Immature natural killer cell (primary cell): Measurements from ENCODE around the gene MGAT4D. TPM values are rescaled to one million over a fixed set of nuclear protein-coding genes. Genes with fewer than 3 reads are reported as not detected.
"Not testable (repeated sequence)": the region's sequence is repeated elsewhere in the genome, so short reads cannot be mapped to it uniquely, and the experiment has no call there.

Experiments
- DNase-seq, 3 donors: peaks; one replicate each; pipeline ENCODE4 v3.0.0; 2022; ENCODE audit warnings: mixed read lengths in 1 of 3
- H3K27ac Mint-ChIP-seq, 6 donors: one replicate each; pipeline ENCODE4 v1.8.0; 2020; ENCODE audit warnings: mixed read lengths in 6 of 6, mild to moderate bottlenecking in 5 of 6, inconsistent platforms in 4 of 6, moderate library complexity in 3 of 6
- H3K27me3 Mint-ChIP-seq, 3 donors: one replicate each; pipeline ENCODE4 v1.8.0; 2020 to 2021; ENCODE audit warnings: low read depth in 3 of 3, mild to moderate bottlenecking in 3 of 3, mixed read lengths in 3 of 3, moderate library complexity in 3 of 3, inconsistent platforms in 1 of 3
- H3K36me3 Mint-ChIP-seq, 3 donors: one replicate each; pipeline ENCODE4 v1.8.0; 2020; ENCODE audit warnings: mixed read lengths in 3 of 3, inconsistent platforms in 2 of 3, mild to moderate bottlenecking in 2 of 3
- H3K4me1 Mint-ChIP-seq, 2 donors: one replicate each; pipeline ENCODE4 v1.8.0; 2020; ENCODE audit warnings: inconsistent platforms in 2 of 2, mild to moderate bottlenecking in 2 of 2, mixed read lengths in 2 of 2, moderate library complexity in 1 of 2
- H3K4me3 Mint-ChIP-seq, 5 donors: one replicate each; pipeline ENCODE4 v1.8.0; 2020; ENCODE audit warnings: mild to moderate bottlenecking in 5 of 5, mixed read lengths in 5 of 5, inconsistent platforms in 3 of 5, moderate library complexity in 3 of 5
- H3K9me3 Mint-ChIP-seq, 6 donors: one replicate each; pipeline ENCODE4 v1.8.0; 2020; ENCODE audit warnings: mild to moderate bottlenecking in 6 of 6, mixed read lengths in 6 of 6, inconsistent platforms in 4 of 6, moderate library complexity in 3 of 6
- polyA plus RNA-seq, 3 donors: library from polyadenylated mRNA; unstranded; fragments of 300-500 nt; fragmentation: Illumina TruSeq; gene quantifications; one replicate each; pipeline ENCODE4 v1.2.3, GENCODE V29; 2021

The MGAT4D gene
- polyA plus RNA-seq, 3 donors from 2014 or later, result not detected

DNA sequence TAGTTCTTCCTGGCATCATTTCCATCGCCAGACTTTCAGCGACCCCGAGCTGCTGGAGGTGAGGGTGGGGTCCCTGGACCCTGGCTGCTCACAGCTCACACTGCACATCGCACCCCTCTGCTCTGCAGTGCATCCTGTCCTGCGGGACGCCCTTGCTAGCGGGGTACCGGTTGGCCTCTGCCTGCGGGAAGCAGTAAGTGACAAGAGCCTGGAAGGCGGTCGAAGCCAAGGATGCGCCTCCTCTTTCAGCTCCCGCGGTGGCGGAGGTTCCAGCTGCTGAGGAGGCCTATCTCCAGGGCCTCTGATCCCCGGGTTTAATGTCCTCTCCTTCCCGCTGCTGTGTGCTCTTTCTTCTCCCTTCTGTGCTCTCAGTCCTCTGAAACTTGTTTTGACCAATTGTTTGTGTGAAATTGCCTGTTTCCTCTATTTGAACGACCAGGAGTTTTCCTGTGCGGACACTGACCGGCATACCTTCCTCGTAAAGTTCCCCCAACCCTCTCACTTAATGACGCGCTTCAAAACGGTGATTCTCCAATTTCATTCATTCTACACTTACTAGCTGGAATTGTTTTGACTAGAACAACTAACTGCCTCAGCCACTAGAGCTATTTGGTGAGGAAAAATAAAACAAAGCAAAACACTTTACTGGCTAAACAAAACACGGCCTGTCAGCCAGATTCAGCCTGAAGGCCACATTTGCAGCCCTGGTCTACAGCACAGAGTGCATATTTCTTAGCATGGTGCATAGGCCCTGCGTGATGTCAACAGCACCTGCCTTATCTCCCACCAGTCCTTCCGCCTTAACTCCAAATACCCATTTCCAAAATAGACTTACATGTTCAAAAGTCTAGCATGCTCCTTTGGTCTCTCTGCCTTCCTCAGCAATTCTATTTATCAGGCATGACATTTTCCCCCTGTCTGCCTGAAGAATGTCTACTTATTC lies 28.0 kb downstream of the MGAT4D start:
- no peak overlapping the region for H3K27ac Mint-ChIP-seq
- no peaks in the 10 kb centered on the region for H3K4me1 Mint-ChIP-seq
- H3K9me3 Mint-ChIP-seq, result peaks cover 0 to 5% (median 0%) of the 10 kb centered on the region in 6 donors

DNA sequence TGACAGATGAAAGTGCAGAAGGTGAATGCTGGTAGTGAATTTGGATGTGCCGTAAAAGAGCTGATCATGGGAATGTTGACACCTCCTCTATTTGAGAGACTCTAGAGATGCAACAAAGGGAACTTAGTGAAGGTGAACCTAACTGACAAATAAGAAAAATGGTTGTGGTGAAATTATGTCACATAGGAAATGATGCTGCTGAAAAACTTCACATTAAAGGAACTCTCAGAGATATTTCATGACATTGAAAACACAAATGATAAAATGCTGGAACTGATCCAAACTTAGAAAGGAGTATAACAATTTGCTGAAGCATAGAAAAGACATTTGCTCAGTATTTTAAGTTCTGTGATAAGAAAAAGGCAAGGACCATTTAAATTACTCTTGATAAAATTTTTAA lies 31.9 kb downstream of the MGAT4D start:
- Mint-ChIP-seq H3K9me3 (peaks cover 0 to 5% (median 0%) of the 10 kb centered on the region in 6 donors), H3K4me3 (no peak overlapping the region), H3K4me1 (no peaks in the 10 kb centered on the region), H3K27ac (no peak overlapping the region), H3K36me3 (no peaks in the 10 kb centered on the region), H3K27me3 (peaks cover 4 to 9% (median 4%) of the 10 kb centered on the region in 3 donors)
- DNase-seq, result no peak

More for the DNA sequence above, 28.0 kb downstream of the MGAT4D start:
- no peak for DNase-seq
- Mint-ChIP-seq H3K4me3 (no peak overlapping the region), H3K36me3 (no peaks in the 10 kb centered on the region), H3K27me3 (peaks cover 7 to 12% (median 8%) of the 10 kb centered on the region in 3 donors)

DNA sequence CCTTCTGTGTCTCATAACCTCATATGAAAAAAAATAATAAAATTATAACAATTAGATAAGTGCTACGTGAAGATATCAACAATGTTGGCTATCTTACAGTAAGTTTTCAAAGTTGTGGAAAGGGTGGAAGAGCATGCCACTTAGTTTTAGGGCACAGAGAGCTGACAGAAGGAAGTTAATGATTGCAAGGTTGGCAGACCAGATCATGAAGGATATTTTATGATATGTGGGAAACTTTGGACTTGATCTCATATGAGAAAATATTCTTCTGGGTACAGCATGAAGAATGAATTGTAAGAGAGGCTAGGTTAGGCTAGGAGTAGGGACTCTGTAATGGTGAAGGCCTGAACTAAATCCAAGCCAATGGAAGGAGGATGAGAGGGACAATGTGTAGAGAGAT lies 34.5 kb downstream of the MGAT4D start:
- H3K4me3 Mint-ChIP-seq, result no peak overlapping the region
- no peak overlapping the region for H3K27ac Mint-ChIP-seq
- no peaks in the 10 kb centered on the region for H3K36me3 Mint-ChIP-seq
- no peaks in the 10 kb centered on the region for H3K9me3 Mint-ChIP-seq
- DNase-seq, result no peak
- no peaks in the 10 kb centered on the region for H3K4me1 Mint-ChIP-seq
- H3K27me3 Mint-ChIP-seq, result peaks cover 4 to 7% (median 5%) of the 10 kb centered on the region in 3 donors

DNA sequence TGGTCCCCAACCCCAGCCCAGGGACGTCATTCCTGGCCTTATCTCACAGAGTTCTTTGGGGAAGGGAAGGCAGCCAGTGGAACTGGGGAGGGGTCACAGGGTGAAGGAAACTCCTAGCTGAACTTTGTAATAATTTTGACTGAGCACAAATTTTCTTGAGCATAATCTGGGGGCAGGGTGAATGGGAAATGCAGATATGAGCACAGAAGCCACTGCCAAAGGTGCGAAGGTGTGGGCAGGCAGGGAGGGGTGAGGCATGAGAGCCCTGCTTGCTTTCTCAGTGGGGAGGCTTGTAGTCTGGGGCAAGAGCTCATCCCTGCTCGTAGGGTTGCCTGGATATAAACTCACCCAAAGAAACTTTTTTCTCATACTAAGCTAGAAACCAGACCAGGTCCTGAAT lies 34.9 kb downstream of the MGAT4D start:
- Mint-ChIP-seq H3K36me3 (no peaks in the 10 kb centered on the region), H3K9me3 (no peaks in the 10 kb centered on the region), H3K27ac (no peak overlapping the region), H3K4me3 (no peak overlapping the region), H3K27me3 (peaks cover 4 to 7% (median 5%) of the 10 kb centered on the region in 3 donors), H3K4me1 (no peaks in the 10 kb centered on the region)
- no peak for DNase-seq

DNA sequence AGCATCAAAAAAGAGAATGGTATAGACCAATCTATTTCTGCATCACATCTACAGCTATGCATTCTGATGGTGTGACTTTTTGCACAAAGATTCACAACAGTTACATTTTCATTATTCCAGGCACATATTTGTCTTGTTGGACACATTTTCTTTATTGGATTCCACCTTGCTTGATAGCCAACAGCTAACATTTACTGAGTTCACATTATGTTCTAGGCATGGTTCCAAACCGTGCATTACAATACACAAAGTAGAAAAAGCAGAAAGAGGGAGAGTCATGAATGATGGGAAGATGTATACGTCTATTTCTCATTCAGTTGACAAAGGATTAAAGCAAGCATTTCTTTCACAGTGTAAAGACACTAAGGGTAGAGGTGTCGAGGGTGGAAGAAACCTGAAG lies 47.7 kb downstream of the MGAT4D start:
- peaks cover 0 to 11% (median 3%) of the 10 kb centered on the region in 3 donors for H3K27me3 Mint-ChIP-seq
- H3K27ac Mint-ChIP-seq, result no peak overlapping the region
- H3K36me3 Mint-ChIP-seq, result peaks cover 0 to 5% (median 0%) of the 10 kb centered on the region in 3 donors
- peaks cover 0 to 2% (median 0%) of the 10 kb centered on the region in 6 donors for H3K9me3 Mint-ChIP-seq
- no peak for DNase-seq
- H3K4me1 Mint-ChIP-seq, result no peaks in the 10 kb centered on the region
- no peak overlapping the region for H3K4me3 Mint-ChIP-seq

DNA sequence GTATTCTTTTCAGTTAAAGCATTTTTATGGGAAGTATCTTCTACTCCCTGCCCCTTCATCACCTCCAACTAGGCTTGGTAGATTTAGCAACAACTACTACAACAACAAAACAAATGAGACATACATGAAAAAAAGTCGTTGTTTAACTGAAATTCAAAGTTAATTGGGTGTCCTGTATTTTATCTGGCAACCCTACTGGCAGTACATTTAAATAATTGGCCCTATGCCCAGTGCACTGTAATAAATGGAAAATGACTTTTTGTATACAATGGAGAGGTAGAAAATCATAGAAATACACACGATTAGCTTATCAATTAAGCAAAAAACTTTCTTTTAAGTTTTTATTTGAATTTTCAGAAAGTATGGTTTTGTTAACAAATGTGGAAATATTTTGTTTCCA lies 49.3 kb downstream of the MGAT4D start:
- peaks cover 0 to 2% (median 0%) of the 10 kb centered on the region in 6 donors for H3K9me3 Mint-ChIP-seq
- DNase-seq, result no peak
- peaks cover 0 to 6% (median 4%) of the 10 kb centered on the region in 3 donors for H3K27me3 Mint-ChIP-seq
- H3K4me3 Mint-ChIP-seq, result no peak overlapping the region
- H3K4me1 Mint-ChIP-seq, result no peaks in the 10 kb centered on the region
- no peak overlapping the region for H3K27ac Mint-ChIP-seq
- H3K36me3 Mint-ChIP-seq, result peaks cover 0 to 5% (median 0%) of the 10 kb centered on the region in 3 donors

DNA sequence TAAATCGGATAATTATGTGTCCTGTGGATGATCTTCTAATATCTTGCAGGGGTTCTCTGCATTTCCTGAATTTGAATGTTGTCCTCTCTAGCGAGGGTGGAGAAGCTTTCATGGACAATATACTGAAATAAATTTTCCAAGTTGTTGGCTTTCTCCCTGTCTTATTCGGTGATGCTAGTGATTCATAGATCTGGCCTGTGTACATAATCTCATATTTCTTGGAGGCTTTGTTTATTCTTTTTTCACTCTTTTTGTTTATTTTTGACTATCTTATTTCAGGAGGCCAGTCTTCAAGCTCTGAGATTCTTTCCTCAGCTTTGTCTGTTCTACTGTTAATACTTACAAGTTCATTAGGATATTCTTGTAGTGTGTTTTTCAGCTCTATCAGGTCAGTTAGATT lies 49.9 kb downstream of the MGAT4D start:
- DNase-seq, result no peak
- peaks cover 0 to 5% (median 0%) of the 10 kb centered on the region in 3 donors for H3K36me3 Mint-ChIP-seq
- no peak overlapping the region for H3K27ac Mint-ChIP-seq
- no peaks in the 10 kb centered on the region for H3K4me1 Mint-ChIP-seq
- H3K9me3 Mint-ChIP-seq, result peaks cover 0 to 2% (median 0%) of the 10 kb centered on the region in 6 donors
- H3K27me3 Mint-ChIP-seq, result peaks cover 0 to 6% (median 4%) of the 10 kb centered on the region in 3 donors
- H3K4me3 Mint-ChIP-seq, result no peak overlapping the region

DNA sequence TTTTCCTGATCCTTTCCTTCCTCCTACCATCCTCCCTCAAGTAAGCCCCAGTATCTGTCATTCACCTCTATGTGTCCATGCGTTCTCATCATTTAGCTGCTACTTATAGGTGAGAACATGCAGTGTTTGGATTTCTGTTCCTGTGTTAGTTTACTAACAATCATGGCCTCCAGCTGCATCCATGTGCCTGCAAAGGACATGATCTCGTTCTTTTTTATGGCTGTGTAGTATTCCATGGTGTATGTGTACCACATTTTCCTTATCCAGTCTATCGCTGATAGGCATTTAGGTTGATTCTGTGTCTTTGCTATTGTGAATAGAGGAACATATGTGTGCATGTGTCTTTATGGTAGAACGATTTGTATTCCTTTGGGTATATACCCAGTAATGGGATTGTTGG lies 53.7 kb downstream of the MGAT4D start:
- H3K4me3 Mint-ChIP-seq, H3K4me1 Mint-ChIP-seq, H3K9me3 Mint-ChIP-seq, H3K27ac Mint-ChIP-seq, H3K36me3 Mint-ChIP-seq, DNase-seq, H3K27me3 Mint-ChIP-seq: not testable (repeated sequence)

DNA sequence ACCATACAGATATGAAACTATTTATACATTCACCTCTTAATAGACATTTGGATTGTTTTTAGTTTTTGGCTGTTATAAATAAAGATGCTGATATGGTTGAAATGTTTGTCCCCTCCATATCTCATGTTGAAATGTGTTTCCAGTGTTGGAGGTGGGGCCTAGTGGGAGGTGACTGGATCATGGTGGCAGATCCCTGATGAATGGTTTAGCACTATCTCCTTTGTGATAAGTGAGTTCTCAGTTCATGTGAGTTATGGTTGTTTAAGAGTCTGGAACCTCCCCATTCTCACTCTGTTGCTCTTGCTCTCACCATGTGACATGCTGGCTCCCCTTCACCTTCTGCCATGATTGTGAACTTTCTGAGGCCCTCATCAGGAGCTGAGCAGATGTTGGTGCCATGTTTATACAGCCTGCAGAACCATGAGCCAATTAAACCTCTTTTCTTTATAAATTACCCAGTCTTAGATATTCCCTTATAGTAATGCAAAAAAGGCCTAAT lies 58.4 kb downstream of the MGAT4D start:
- Mint-ChIP-seq H3K36me3 (no peaks in the 10 kb centered on the region), H3K27ac (no peak overlapping the region), H3K4me3 (no peak overlapping the region), H3K27me3 (peaks cover 0 to 3% (median 2%) of the 10 kb centered on the region in 3 donors), H3K9me3 (no peaks in the 10 kb centered on the region), H3K4me1 (no peaks in the 10 kb centered on the region)
- DNase-seq, result no peak

DNA sequence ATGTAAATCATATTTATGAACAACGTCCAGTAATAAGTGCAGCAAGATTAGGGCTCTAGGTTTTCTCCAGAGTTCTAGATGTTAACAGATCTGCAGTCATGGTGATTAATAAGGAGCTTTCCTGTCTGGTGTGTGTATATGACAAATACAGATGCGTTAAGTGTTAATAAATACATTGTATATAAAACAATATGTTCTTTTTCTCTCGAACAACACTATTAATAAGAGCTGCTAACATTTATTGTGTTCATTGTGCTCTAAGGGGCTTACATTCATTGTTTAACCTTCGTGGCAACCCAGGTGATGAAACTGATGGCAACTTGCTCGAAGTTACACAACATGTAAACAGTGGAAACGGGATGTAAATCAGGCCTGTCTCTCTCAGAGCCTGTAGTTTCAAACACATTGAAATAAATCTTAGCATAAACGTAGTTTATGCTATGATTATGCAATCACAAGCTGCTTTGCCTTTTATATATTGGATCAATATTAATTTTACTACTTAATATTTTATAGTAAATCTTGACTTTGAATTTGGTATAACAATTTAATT lies 70.1 kb downstream of the MGAT4D start:
- H3K9me3 Mint-ChIP-seq, result peaks cover 0 to 3% (median 0%) of the 10 kb centered on the region in 6 donors
- no peaks in the 10 kb centered on the region for H3K36me3 Mint-ChIP-seq
- DNase-seq, result no peak
- peaks cover 9 to 19% (median 11%) of the 10 kb centered on the region in 3 donors for H3K27me3 Mint-ChIP-seq
- no peak overlapping the region for H3K27ac Mint-ChIP-seq
- peak overlapping the region; percentile 56 to 82 (median 67) for H3K4me3 Mint-ChIP-seq
- H3K4me1 Mint-ChIP-seq, result peaks cover 7 to 16% of the 10 kb centered on the region in 2 donors

DNA sequence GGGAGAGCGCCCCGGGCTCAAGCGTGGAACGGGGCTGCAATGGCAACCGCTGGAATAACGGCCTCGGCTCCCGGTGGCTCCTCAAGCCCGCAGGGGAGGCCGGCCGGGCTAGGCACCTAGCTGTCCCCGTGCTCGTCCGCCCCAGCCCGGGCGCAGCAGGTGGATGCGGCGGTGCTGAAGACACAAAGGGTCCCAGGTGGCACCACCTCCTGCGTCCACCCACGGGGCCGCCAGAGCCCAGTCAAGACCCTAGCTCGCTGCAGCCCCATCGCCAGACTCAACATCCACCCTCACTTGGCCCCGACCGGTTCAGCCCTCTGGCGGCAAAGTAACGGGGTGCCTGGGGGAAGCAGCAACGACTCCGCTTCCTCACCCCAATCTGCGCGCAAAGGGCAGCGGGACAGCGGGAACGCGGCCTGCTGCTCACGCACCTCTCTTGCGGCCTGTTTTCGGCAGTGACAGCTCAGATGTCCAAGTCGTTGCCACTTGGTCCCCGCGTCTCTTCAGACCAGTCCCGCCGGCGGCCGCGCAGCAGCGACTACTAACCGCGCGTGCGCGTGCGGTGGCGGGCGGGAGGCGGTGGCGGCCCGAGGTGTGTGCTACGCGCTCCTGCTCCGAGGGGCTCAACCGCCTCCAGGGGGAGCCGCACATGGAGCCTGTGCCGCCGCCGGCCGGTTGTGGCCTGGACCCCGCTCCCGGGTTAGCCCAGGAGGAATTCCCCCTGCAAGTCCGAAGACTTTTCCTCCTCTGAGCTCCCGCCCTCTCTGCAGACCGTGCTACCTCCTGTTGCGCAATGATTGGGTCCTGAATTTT lies 70.8 kb downstream of the MGAT4D start, which contains the start of gene CLGN:
TSS of gene CLGN (minus strand) at position 543 of the 813 bp plus-strand sequence. CDS start 14,570 bp downstream, outside the sequence.
- DNase-seq, result peak; percentile 2 to 24 (median 2)
- H3K4me1 Mint-ChIP-seq, result peaks cover 7 to 16% of the 10 kb centered on the region in 2 donors
- peaks cover 0 to 3% (median 0%) of the 10 kb centered on the region in 6 donors for H3K9me3 Mint-ChIP-seq
- peak within 1 kb of the TSS; percentile 56 to 82 (median 67) for H3K4me3 Mint-ChIP-seq
- no peak within 1 kb of the TSS for H3K27ac Mint-ChIP-seq
- no peaks in the 10 kb centered on the region for H3K36me3 Mint-ChIP-seq
- H3K27me3 Mint-ChIP-seq, result peaks cover 11 to 21% (median 11%) of the 10 kb centered on the region in 3 donors

DNA sequence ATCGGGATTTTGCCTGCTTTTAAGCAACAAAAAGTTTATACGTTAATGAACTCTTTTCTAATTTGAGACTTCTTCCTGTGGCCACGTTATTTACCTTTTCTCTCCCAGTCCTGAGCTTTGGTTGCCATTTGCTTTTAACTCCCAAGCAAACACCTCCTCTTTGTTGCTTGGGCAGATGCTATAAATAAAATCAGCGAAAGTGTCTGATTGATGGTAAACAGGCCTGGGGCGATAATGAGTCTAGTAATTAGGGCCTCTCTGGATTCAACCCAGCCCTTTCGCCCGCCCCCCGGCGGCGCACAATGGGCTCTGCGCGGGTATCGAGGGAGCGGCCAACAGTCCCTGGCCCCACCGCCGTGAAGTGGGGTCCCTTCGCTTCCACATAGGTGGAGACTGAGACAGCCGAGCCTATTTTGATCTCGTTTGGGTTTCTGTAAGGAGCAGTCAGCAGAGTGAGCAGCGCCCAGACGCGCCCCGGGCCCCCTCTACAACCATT lies 71.4 kb downstream of the MGAT4D start:
- no peak for DNase-seq
- Mint-ChIP-seq H3K4me3 (peak overlapping the region in 4 of 5 donors; percentile 15 to 65 (median 47)), H3K9me3 (peaks cover 0 to 3% (median 0%) of the 10 kb centered on the region in 6 donors), H3K36me3 (no peaks in the 10 kb centered on the region), H3K4me1 (peaks cover 7 to 16% of the 10 kb centered on the region in 2 donors), H3K27ac (no peak overlapping the region), H3K27me3 (peaks cover 11 to 21% (median 11%) of the 10 kb centered on the region in 3 donors)

DNA sequence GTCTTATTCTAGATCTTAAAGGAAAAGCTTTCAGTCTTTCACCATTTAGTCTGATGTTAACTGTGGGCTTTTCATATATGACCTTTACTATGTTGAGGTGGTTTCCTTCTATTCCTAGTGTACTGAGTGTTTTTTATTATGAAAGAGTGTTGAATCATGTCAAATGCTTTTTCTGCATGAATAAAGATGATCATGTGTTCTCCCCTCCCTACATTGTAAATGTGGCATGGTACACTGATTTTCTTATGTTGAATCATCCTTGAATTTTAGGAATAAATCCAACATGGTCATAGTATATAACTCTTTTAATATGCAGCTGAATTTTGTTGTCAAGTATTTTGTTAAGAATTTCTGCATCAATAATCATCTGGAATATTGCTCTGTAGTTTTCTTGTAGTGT lies 75.0 kb downstream of the MGAT4D start:
- H3K9me3 Mint-ChIP-seq, result peaks cover 0 to 3% (median 0%) of the 10 kb centered on the region in 6 donors
- peaks cover 9 to 14% (median 9%) of the 10 kb centered on the region in 3 donors for H3K27me3 Mint-ChIP-seq
- no peak overlapping the region for H3K27ac Mint-ChIP-seq
- H3K4me1 Mint-ChIP-seq, result peaks cover 7 to 15% of the 10 kb centered on the region in 2 donors
- no peak for DNase-seq
- no peaks in the 10 kb centered on the region for H3K36me3 Mint-ChIP-seq
- H3K4me3 Mint-ChIP-seq, result no peak overlapping the region
